ENCODE data around the gene MT1F. TPM values are rescaled to one million over a fixed set of nuclear protein-coding genes. Genes with fewer than 3 reads are reported as not detected.
A peak's percentile ranks its signal among the peaks of the same experiment; 100 is the strongest.

Gene MT1F
- total RNA-seq, 2 donors from 2014 or later: 27.5 to 92.0 TPM

DNA sequence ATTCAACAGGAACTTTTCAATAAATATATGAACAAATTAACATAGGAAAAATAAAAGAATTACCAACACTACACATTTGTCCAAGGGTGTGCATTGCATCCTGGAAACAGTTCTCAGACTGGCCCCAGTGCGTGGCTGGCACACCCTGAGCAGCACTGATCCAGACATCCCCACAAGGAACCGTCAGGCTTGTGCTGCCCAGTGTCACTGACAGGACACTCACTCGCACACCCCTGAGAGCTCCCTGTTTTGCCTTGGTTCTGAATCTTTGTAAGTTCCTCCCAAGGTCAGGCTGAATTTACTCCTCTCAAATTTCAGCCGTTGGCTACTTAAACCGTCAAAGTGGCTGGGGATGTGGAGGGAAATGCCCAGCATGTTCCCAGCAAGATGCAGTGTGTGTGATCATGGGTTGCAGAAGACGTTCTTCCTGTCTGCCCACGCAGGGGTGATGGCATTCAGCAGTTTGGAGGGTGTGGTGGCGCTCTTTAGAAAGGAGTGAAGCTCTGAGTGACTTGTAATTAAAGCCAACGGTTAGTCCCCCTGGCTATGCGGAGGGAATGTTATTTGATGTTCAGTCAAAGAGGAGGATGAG is 47.6 kb upstream of the MT1F start:
- no peaks in the 10 kb centered on the region for H3K36me3 ChIP-seq (replicated peaks in 1 of 2; ENCODE audit: insufficient read depth in 1 of 2, low read depth in 2 of 2)
- no peak for TF ChIP-seq CTCF (IDR thresholded peaks at IDR 0.05)
- peak in 2 of 3 donors; percentile 41 to 44 for TF ChIP-seq POLR2A (IDR thresholded peaks at IDR 0.05)
- no peaks in the 10 kb centered on the region for H3K9me3 ChIP-seq
- intact Hi-C loops (cut with DNase I): no loop called here
- no peak overlapping the region for H3K4me3 ChIP-seq
- WGBS, 2 donors: 18 to 23% methylated on average over 7 to 10 of the region's 10 CpGs
- peak in 2 of 4 donors; percentile 42 to 60 for DNase-seq
- peaks cover 46% of the 10 kb centered on the region for H3K4me1 ChIP-seq
- H3K27ac ChIP-seq: peak overlapping the region; percentile 91 to 97 (median 92)
- no peak for ATAC-seq
- no peaks in the 10 kb centered on the region for H3K27me3 ChIP-seq

DNA sequence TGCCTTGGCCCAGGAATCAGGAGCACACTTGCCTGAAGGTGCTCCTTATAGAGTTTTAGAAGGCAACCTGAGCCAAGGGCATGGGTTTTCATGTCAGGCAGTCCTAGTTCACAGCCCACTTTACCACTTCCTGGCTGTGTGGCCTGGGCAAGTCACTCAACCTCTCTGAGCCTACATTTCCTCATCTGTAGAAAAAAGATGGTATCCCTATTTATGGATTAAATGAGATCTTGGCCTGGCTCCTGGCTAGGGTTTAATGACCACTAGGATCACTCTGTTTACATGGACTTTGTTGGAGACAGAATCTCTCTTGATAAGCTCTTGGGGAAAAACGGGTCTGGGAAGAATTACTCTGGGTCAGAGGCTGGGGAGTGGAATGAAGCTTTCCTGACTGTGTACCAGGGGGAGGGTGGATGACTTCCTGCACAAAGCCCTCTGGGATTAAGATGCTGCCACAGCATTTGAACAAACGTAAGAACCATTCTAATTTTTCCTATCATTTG is 47.1 kb upstream of the MT1F start:
- ATAC-seq: no peak
- H3K27ac ChIP-seq: peak overlapping the region; percentile 91 to 97 (median 92)
- WGBS, 2 donors: 17 to 21% methylated on average over 2 of the region's 2 CpGs
- no peak for DNase-seq
- no peak overlapping the region for H3K4me3 ChIP-seq
- no peaks in the 10 kb centered on the region for H3K9me3 ChIP-seq
- no peaks in the 10 kb centered on the region for H3K27me3 ChIP-seq
- TF ChIP-seq CTCF (IDR thresholded peaks at IDR 0.05) (no peak), POLR2A (IDR thresholded peaks at IDR 0.05) (no peak)
- peaks cover 46% of the 10 kb centered on the region for H3K4me1 ChIP-seq
- no peaks in the 10 kb centered on the region for H3K36me3 ChIP-seq (replicated peaks in 1 of 2; ENCODE audit: insufficient read depth in 1 of 2, low read depth in 2 of 2)
- intact Hi-C loops (cut with DNase I): no loop called here

DNA sequence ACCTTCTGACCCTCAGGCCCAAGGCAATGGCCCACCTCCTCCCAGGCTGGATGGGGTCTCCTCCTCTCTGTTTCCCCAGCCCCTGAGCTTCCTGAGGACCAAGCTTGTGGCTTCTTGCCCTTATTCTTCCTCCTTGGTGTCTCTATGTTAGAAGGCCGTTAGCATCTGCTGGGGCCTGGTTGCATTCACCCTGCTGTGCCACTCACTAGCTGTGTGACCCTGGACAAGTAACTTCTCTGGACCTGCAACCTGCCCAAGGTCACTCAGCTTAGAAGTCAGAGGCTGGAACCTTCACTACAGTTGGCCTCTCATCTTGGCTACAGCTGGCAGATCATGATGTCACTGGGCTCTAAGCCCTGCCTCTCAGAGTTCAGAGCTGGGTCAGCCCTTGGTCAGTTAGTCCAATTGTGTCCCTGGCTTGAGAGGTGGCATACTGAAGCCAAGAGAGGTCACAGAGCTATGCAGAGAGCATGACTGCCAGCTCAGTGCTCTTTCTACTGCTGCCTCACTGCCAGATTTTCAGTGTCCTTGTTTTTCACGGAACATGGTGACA is 46.4 kb upstream of the MT1F start:
- ATAC-seq (peak; percentile 19), DNase-seq (peak; percentile 60 to 73 (median 67))
- no peaks in the 10 kb centered on the region for H3K27me3 ChIP-seq
- H3K27ac ChIP-seq: peak overlapping the region; percentile 91 to 97 (median 92)
- H3K36me3 ChIP-seq (replicated peaks in 1 of 2; ENCODE audit: insufficient read depth in 1 of 2, low read depth in 2 of 2): no peaks in the 10 kb centered on the region
- H3K9me3 ChIP-seq: no peaks in the 10 kb centered on the region
- H3K4me3 ChIP-seq: no peak overlapping the region
- TF ChIP-seq POLR2A (IDR thresholded peaks at IDR 0.05) (no peak), CTCF (IDR thresholded peaks at IDR 0.05) (no peak)
- intact Hi-C loops (cut with DNase I): no loop called here
- 33 to 42% methylated on average over 2 of the region's 2 CpGs for WGBS, 2 donors
- peaks cover 46% of the 10 kb centered on the region for H3K4me1 ChIP-seq

GRCh38 chr16:56613706-56614105 is 44.1 kb upstream of the MT1F start:
- H3K27ac ChIP-seq: no peak overlapping the region
- intact Hi-C loops (cut with DNase I): no loop called here
- no peaks in the 10 kb centered on the region for H3K27me3 ChIP-seq
- H3K4me1 ChIP-seq: peaks cover 50% of the 10 kb centered on the region
- TF ChIP-seq CTCF (IDR thresholded peaks at IDR 0.05) (no peak), POLR2A (IDR thresholded peaks at IDR 0.05) (no peak)
- ATAC-seq (no peak), DNase-seq (no peak)
- no peak overlapping the region for H3K4me3 ChIP-seq
- H3K36me3 ChIP-seq (replicated peaks in 1 of 2; ENCODE audit: insufficient read depth in 1 of 2, low read depth in 2 of 2): no peaks in the 10 kb centered on the region
- no peaks in the 10 kb centered on the region for H3K9me3 ChIP-seq

DNA sequence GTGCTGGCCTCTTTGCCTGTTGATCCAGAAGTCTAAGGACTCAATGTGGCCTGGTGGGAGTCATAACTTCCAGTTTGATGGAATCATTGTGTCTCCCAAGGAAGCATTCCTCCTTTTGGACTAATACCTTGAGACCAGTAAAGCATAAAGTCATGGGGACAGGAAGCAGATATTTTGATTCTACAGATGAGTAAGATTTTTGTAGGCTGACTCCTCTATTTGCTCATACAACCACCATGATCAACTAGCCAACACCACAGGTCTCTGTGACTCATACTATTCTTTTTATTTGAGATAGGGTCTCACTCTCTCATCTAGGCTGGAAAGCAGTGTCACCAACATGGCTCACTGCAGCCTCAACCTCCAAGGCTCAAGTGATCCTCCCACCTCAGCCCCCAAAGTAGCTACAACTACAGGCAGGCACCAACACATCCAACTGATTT is 43.2 kb upstream of the MT1F start:
- Histone ChIP-seq H3K36me3 (replicated peaks in 1 of 2; ENCODE audit: insufficient read depth in 1 of 2, low read depth in 2 of 2) (no peaks in the 10 kb centered on the region), H3K4me3 (no peak overlapping the region), H3K9me3 (no peaks in the 10 kb centered on the region), H3K27ac (no peak overlapping the region), H3K4me1 (peaks cover 49% of the 10 kb centered on the region), H3K27me3 (no peaks in the 10 kb centered on the region)
- DNase-seq (no peak), ATAC-seq (no peak)
- TF ChIP-seq CTCF (IDR thresholded peaks at IDR 0.05) (no peak), POLR2A (IDR thresholded peaks at IDR 0.05) (no peak)
- intact Hi-C loops (cut with DNase I): no loop called here
